ENCODE measurements around the gene RASSF10. TPM values are rescaled to one million over a fixed set of nuclear protein-coding genes. Genes with fewer than 3 reads are reported as not detected.

The RASSF10 gene
- not detected in 2 replicates for total RNA-seq

GRCh38 chr11:13008625-13009475 lies at the start of gene RASSF10:
Gene RASSF10 (plus strand): TSS chr11:13009316. CDS start chr11:13009577, 261 bp downstream.

